Body of pancreas (tissue), 4 donors: Measurements from ENCODE around the gene SPINK13.

Source experiments
- CTCF ChIP-seq, 7 experiments: fragments of 450-650 bp in 4 of 7; fragments of 200-600 bp in 3 of 7; sonication (generic) in 3 of 7; IDR thresholded peaks; one replicate each; pipeline ENCODE4 v1.5.1; 2016 to 2019; ENCODE audit warnings: antibody characterized with exemption in 7 of 7
- POLR2A ChIP-seq, 3 donors: fragments of 450-650 bp; IDR thresholded peaks; one replicate each; pipeline ENCODE4 v1.6.1; 2016; ENCODE audit warnings: antibody characterized with exemption in 3 of 3, mild to moderate bottlenecking in 2 of 3

DNA sequence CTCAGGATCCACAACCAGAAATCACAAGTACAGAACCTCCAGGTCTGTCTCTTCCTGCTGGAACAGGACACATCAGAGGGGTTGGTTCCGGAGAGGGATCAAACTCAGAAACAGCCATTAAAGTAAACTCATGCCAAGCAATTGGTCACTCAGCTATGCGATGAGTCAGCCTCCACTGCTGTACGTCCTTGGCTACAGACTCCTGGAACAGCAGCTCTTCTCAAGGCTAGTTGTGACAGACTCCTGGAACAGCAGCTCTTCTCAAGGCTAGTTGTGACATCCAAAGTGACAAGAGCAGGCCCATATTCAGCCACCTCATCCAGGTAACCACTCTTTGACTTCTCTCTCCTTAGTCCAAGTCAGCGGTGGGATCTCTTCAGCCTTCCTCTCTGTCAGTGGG, at the start of gene SPINK13:
- TF ChIP-seq POLR2A (IDR thresholded peaks at IDR 0.05): no peak
- TF ChIP-seq CTCF (IDR thresholded peaks at IDR 0.05): no peak
